Chondrocyte (in vitro differentiated cells): ENCODE results near the gene CDH12. TPM values are rescaled to one million over a fixed set of nuclear protein-coding genes. Genes with fewer than 3 reads are reported as not detected.
"Not testable (repeated sequence)": the region's sequence is repeated elsewhere in the genome, so short reads cannot be mapped to it uniquely, and the experiment has no call there.

ENCODE experiments used
- DNase-seq: peaks from one replicate; pipeline ENCODE4 v3.0.0; 2021; ENCODE audit warnings: mixed read lengths, low spot score
- H3K27ac Mint-ChIP-seq: one replicate; pipeline ENCODE4 v1.8.0; 2021; ENCODE audit warnings: mild to moderate bottlenecking, moderate library complexity, mixed read lengths; ENCODE audit not compliant: unreplicated experiment
- H3K27me3 Mint-ChIP-seq: 2 replicates; pipeline ENCODE4 v1.8.0; 2021; ENCODE audit warnings: low read depth, mixed read lengths
- H3K36me3 Mint-ChIP-seq: 2 replicates; pipeline ENCODE4 v1.8.0; 2021; ENCODE audit warnings: low read depth, mixed read lengths
- H3K4me1 Mint-ChIP-seq: 2 replicates; pipeline ENCODE4 v1.8.0; 2021; ENCODE audit warnings: low read depth, mild to moderate bottlenecking, mixed read lengths
- H3K4me3 Mint-ChIP-seq: one replicate; pipeline ENCODE4 v1.8.0; 2021; ENCODE audit warnings: mild to moderate bottlenecking, moderate library complexity, mixed read lengths; ENCODE audit not compliant: unreplicated experiment
- H3K9me3 Mint-ChIP-seq: 2 replicates; pipeline ENCODE4 v1.8.0; 2021; ENCODE audit warnings: low read depth, mixed read lengths
- CTCF ChIP-seq: fragments of 200-600 bp; sonication (generic); IDR thresholded peaks from 2 replicates; pipeline ENCODE4 v1.5.0; 2021; ENCODE audit warnings: antibody characterized with exemption, mild to moderate bottlenecking, moderate library complexity
- total RNA-seq: library from RNA; stranded (reverse); gene quantifications from 3 replicates; pipeline ENCODE4 v1.2.1, GENCODE V29; 2021

CDH12 gene
- total RNA-seq, 1 donor from 2014 or later, result not detected

DNA sequence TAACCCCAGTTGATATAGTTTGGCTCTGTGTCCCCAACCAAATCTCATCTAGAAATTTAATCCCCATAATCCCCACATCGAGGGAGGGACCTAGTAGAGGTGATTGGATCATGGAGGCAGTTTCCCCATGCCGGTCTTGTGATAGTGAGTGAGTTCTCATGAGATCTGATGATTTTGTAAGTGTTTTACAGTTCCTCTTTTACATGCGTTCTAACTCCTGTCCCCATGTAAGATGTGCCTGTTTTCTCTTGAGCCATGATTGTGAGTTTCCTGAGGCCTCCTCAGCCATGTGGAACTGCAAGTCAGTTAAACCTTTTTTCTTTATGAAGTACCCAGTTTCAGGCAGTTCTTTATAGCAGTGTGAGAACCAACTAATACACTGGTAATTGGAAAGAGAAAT lies 73.6 kb downstream of the CDH12 start:
- Mint-ChIP-seq H3K27ac (no peak overlapping the region), H3K27me3 (peaks cover 8% of the 10 kb centered on the region), H3K4me1 (no peaks in the 10 kb centered on the region), H3K36me3 (no peaks in the 10 kb centered on the region), H3K4me3 (no peak overlapping the region), H3K9me3 (no peaks in the 10 kb centered on the region)
- no peak for TF ChIP-seq CTCF
- DNase-seq, result no peak

DNA sequence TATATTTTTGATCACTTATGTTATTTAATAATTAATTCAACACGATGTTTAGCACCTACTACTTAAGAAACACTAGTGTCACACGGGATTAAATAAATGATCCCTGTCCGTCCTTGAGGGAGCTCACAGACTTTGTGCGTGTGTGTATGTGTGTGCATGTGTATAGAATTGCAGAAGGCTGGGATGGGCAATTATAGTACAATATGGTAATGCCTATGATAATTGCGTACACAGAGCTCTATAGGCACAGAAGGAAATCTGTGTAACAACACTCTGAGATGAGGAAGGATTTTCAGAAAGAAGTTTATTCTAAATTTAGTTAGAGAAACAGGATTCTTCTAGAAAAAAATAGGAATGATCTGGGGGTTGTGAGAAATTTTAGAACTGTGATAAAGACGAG lies 76.9 kb downstream of the CDH12 start:
- peaks cover 10% of the 10 kb centered on the region for H3K9me3 Mint-ChIP-seq
- H3K4me3 Mint-ChIP-seq, result no peak overlapping the region
- DNase-seq, result no peak
- no peak overlapping the region for H3K27ac Mint-ChIP-seq
- no peak for TF ChIP-seq CTCF
- H3K36me3 Mint-ChIP-seq, result no peaks in the 10 kb centered on the region
- peaks cover 6% of the 10 kb centered on the region for H3K27me3 Mint-ChIP-seq
- H3K4me1 Mint-ChIP-seq, result no peaks in the 10 kb centered on the region

DNA sequence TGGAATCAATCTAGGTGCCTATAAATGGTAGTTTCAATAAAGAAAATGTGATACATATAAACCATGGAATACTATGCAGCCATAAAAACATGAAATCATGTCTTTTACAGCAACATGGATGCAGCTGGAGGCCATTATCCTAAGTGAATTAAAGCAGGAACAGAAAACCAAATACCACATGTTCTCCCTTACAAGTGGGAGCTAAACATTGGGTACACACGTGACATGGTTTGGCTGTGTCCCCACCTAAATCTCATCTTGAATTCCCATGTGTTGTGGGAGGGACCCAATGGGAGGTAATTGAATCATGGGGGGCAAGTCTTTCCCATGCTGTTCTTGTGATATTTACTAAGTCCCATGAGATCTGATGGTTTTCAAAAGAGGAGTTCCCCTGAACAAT lies 78.9 kb downstream of the CDH12 start:
- H3K4me1 Mint-ChIP-seq, H3K4me3 Mint-ChIP-seq, DNase-seq, H3K36me3 Mint-ChIP-seq, H3K27ac Mint-ChIP-seq, H3K27me3 Mint-ChIP-seq: not testable (repeated sequence)
- peaks cover 10% of the 10 kb centered on the region for H3K9me3 Mint-ChIP-seq

GRCh38 chr5:22764736-22765135 lies 88.4 kb downstream of the CDH12 start:
- no peak overlapping the region for H3K4me3 Mint-ChIP-seq
- TF ChIP-seq CTCF, result no peak
- H3K4me1 Mint-ChIP-seq, result no peaks in the 10 kb centered on the region
- no peaks in the 10 kb centered on the region for H3K27me3 Mint-ChIP-seq
- H3K36me3 Mint-ChIP-seq, result no peaks in the 10 kb centered on the region
- no peaks in the 10 kb centered on the region for H3K9me3 Mint-ChIP-seq
- no peak overlapping the region for H3K27ac Mint-ChIP-seq
- no peak for DNase-seq

GRCh38 chr5:22757776-22758175 lies 95.4 kb downstream of the CDH12 start:
- H3K9me3 Mint-ChIP-seq, result no peaks in the 10 kb centered on the region
- no peak overlapping the region for H3K27ac Mint-ChIP-seq
- peaks cover 10% of the 10 kb centered on the region for H3K27me3 Mint-ChIP-seq

More at GRCh38 chr5:22757776-22758175, 95.4 kb downstream of the CDH12 start:
- H3K4me3 Mint-ChIP-seq, result no peak overlapping the region
- no peaks in the 10 kb centered on the region for H3K4me1 Mint-ChIP-seq
- no peak for DNase-seq
- no peak for TF ChIP-seq CTCF
- no peaks in the 10 kb centered on the region for H3K36me3 Mint-ChIP-seq
